Left forelimb (tissue), 1 donor: Measurements from ENCODE around the gene KRIT1.
A peak's percentile ranks its signal among the peaks of the same experiment; 100 is the strongest.
"Not testable (repeated sequence)": the region's sequence is repeated elsewhere in the genome, so short reads cannot be mapped to it uniquely, and the experiment has no call there.

Experiments used
- DNase-seq: peaks from one replicate; pipeline ENCODE4 v3.0.0-alpha.2; 2018; ENCODE audit warnings: low spot score

KRIT1 gene

GRCh38 chr7:92246360-92247101, 817 bp upstream of the KRIT1 start:
- peak; percentile 66 for DNase-seq

GRCh38 chr7:92244808-92245486, 767 bp downstream of the KRIT1 start:
- DNase-seq, result no peak

GRCh38 chr7:92242972-92243371, 2.7 kb downstream of the KRIT1 start:
- no peak for DNase-seq

DNA sequence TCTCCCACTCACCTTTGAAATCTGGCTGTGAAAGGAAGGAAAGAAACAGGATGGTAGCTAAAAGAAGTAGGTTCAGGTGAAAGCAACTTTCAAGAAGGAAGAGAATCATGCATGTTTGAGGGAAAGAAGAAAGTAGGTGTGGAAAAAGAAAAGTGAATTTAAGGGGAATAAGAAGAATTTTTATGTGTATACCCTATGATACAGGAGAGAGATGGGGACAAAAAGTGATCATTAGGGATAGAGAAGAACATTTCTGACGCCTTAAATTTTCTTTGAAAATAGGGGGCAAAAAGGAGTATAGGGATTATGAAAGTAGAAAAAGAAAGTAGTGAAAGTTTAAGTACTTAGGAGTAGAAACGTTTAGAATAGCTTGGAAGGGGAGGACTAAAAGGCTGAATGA, 15.2 kb downstream of the KRIT1 start:
- DNase-seq, result no peak

GRCh38 chr7:92228742-92229141, 17.0 kb downstream of the KRIT1 start:
- no peak for DNase-seq

- DNase-seq, result no peak
Measured at GRCh38 chr7:92228100-92228499, 17.6 kb downstream of the KRIT1 start.

DNA sequence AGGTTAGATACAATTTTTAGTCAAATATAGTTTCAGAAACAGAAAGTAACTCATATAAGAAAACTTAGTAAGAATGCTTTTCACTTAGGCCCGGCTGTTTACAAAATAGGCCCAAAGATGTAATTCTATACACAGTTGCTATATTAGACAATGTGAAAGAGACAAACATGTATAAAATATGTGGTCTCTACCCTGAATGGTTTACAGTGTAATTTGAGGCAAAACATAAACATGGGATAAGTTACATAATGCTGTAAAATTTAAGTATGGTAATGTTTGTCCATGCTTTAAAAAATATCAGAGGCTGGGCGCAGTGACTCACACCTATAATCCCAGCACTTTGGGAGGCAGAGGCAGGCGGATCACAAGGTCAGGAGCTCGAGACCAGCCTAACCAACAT, 18.7 kb downstream of the KRIT1 start:
- DNase-seq, result no peak

DNA sequence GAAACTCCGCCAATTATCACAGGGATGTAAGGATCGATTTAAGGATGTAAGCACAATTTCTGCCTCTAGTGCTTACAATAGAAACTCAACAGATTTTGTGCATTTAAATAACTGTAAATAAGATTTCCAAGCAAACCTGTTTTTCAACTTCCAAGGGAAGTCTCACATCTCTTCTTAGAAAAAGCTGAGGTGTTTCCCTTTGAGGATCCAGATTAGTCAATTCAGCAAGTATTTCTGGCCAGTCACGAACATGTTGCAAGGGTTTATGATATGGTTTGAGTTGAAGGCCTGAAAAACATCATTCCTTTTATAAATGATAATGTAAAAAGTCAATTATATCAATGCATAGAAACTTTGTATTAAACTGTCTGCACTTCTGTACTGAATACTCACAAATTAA, 23.9 kb downstream of the KRIT1 start:
- DNase-seq, result no peak

GRCh38 chr7:92206672-92207071, 39.0 kb downstream of the KRIT1 start:
- DNase-seq, result no peak

- no peak for DNase-seq
Measured at GRCh38 chr7:92205987-92206386, 39.7 kb downstream of the KRIT1 start.

DNA sequence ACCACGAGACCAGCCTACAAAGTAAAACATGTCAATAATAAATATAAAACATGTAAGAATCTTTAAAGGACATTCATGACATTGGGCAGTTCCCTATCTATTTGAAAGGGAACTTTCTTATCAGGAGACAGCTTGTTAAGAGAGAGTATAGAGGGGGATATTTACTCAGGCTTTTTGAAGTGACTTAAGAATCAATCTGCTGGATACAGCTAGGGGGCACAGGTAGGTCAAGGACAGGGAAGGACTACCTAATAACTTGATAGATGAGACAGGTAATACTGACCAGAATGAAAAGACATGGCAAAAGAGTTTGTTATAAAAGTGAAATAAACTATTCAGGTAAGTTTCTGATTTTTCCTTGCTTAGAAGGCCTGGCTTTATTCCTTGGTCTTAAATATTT, 44.9 kb downstream of the KRIT1 start:
- DNase-seq, result no peak

DNA sequence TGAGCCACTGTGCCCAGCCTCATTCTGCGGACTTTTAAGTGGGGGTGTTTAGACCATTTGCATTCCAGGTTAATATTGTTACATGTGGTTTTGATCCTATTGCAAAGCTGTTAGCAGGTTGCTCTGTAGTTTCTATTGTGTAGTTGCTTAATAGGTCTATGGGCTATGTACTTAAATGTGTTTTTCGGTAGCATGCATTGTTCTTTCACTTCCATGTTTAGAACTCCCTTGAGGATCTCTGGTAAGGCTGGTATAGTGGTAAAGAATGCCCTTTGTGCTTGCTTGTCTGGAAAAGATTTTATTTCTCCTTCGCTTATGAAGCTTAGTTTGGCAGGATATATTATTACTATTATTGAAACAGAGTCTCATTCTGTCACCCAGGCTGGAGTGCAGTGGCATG, 53.4 kb downstream of the KRIT1 start:
- no peak for DNase-seq

DNA sequence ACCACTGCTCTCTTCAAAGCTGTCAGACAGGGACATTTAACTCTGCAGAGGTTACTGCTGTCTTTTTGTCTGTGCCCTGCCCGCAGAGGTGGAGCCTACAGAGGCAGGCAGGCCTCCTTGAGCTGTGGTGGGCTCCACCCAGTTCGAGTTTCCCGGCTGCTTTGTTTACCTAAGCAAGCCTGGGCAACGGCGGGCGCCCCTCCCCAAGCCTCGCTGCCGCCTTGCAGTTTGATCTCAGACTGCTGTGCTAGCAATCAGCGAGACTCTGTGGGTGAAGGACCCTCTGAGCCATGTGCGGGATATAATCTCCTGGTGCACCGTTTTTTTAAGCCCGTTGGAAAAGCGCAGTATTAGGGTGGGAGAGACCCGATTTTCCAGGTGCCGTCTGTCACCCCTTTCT, 56.5 kb downstream of the KRIT1 start:
- DNase-seq, result not testable (repeated sequence)

DNA sequence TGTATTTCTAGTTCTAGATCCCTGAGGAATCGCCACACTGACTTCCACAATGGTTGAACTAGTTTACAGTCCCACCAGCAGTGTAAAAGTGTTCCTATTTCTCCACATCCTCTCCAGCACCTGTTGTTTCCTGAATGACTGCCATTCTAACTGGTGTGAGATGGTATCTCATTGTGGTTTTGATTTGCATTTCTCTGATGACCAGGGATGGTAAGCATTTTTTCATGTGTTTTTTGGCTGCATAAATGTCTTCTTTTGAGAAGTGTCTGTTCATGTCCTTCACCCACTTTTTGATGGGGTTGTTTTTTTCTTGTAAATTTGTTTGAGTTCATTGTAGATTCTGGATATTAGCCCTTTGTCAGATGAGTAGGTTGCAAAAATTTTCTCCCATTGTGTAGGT, 61.4 kb downstream of the KRIT1 start:
- not testable (repeated sequence) for DNase-seq

DNA sequence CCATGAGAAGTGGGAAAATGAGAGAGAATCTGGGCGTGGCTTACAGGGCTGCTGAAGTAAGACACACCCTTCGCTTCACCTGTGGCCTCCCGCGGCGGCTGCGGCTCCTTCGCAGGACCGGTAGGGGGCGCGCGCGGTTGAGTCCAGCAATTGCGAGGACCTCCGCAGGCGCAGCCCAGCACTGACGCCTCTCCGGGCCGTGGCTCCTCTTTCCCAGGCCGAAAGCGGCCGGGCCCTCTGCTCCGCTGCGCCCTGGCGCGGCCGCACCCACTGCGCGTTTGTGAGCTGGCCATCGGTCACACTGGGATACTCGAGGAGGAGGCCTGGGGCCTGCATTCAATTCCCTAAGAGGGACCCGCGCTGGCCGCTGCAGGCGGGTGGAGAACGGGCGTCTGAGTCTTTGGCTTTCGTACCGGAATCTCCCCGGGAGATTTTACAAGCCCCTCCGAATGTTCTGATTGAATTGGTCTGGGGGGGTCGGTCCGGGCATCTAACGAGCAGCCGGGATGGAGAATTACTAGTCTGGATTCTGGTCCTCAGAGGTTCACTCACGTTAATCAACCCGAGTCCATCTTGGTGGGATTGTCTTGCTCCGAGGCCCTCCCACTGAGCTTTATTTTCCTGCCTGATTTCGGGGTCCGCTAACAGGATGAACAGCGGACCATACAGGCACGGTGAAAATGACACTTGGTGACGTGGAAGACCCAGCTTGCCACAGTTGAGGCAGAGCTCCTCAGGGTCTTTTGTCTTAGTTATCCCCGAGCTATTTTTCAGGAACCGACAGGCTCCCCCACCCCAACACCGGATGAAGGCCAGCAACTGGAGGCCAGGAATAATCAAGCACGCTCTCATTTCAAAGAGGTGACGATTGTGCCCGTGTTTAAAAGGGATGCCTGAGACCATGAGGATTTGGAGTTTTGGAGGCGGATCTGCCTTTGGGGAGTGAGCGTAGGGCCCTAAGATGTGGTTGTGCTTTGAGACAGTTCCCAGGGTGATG, 66.5 kb downstream of the KRIT1 start, which contains the start of gene LRRD1:
Gene LRRD1, minus strand, starts transcription at position 215 of the 997 bp plus-strand sequence. CDS start 13,940 bp downstream, outside the sequence.
- DNase-seq, result peak; percentile 92

GRCh38 chr7:92177362-92177761, 68.4 kb downstream of the KRIT1 start:
- no peak for DNase-seq

GRCh38 chr7:92169529-92169928, 76.2 kb downstream of the KRIT1 start:
- not testable (repeated sequence) for DNase-seq

DNA sequence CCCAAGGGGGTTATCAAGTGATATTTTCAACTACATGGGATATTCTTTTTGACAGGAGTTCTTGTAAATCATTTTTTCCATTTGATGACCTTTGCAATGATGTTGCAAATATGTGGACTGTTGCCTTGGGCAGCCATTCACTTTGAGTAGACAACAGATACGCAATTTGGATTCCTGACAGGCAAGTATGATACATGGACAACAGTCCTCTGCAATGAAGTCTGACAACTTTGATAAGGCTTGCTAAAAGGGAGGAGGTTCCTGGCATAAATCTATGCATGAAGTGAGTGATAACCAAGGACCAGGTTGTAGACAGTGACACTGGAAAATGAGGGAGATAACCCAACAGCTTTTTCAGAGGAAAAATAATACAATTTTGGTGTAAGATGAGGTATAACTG, 84.4 kb downstream of the KRIT1 start:
- no peak for DNase-seq

- DNase-seq, result no peak
Measured at GRCh38 chr7:92158660-92159575, 86.8 kb downstream of the KRIT1 start.

- DNase-seq, result no peak
Measured at GRCh38 chr7:92156990-92157389, 88.7 kb downstream of the KRIT1 start.

DNA sequence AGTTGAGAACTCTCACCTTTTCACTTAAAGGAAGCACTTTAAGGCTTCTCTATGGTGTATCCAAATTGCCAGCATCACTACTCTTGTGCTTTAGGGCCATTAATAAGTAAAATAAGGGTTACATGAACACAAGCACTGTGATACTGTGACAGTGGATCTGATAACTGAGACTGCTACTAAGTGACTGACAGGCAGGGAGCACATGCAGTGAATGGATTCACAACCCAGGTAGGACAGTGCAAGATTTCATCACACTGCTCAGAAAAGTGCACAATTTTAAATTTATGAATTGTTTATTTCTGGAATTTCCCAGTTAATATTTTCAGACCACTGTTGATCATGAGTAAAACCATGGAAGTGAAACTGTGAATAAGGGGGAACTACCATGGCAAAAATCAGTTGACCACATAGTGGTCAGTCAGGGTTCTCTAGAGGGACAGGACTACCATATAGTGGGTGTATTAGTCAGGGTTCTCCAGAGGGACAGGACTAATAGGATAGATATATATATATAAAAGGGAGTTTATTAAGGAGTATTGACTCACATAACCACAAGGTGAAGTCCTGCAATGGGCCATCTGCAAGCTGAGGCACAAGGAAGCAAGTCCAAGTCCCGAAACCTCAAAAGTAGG, 90.5 kb downstream of the KRIT1 start:
- DNase-seq, result no peak
